ENCODE data around the gene PDE6B.

Gene PDE6B

DNA sequence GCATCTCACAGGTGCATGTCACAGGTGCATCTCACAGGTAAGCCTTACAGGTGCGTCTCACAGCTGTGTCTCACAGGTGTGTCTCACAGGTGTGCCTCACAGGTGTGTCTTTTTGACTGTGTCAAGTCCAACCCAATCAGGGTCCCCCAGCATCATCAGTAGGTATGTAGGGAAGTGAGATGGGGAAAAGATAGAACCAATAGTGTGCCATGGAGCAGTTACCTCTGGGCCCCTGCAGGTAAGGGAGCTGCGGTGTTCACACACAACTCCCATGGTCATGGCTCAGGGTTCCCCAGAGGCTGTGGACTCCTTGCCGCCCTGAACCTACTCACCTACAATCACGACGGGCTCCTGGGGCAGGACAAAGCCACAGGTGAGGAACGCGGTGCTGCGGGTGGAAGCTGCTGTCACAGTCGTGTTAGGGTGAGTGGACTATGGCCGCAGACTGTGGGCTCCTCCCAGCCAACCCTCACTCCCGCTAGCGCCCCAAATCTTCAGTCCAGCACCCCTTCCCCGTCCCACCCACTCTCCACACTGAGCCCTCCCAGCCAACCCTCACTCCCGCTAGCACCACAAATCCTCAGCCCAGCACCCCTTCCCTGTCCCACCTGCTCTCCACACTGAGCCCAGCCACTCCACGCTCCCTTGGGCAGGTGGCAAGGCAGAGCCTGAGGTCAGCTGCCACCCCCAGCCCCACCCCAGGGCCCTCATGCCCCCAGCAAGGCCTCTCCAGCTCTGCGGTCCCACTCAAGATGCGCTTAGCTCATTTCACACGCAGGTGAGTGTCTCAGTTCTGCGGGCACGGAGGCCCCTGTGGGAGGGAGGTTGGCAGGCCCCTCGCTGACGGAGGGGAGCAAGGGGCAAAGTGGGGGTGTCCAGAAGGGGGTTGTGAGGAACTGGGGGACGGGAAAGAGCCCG, 2.1 kb upstream of the PDE6B start:
- TF ChIP-seq, protein P1, sequence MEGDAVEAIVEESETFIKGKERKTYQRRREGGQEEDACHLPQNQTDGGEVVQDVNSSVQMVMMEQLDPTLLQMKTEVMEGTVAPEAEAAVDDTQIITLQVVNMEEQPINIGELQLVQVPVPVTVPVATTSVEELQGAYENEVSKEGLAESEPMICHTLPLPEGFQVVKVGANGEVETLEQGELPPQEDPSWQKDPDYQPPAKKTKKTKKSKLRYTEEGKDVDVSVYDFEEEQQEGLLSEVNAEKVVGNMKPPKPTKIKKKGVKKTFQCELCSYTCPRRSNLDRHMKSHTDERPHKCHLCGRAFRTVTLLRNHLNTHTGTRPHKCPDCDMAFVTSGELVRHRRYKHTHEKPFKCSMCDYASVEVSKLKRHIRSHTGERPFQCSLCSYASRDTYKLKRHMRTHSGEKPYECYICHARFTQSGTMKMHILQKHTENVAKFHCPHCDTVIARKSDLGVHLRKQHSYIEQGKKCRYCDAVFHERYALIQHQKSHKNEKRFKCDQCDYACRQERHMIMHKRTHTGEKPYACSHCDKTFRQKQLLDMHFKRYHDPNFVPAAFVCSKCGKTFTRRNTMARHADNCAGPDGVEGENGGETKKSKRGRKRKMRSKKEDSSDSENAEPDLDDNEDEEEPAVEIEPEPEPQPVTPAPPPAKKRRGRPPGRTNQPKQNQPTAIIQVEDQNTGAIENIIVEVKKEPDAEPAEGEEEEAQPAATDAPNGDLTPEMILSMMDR (IDR thresholded peaks at IDR 0.05; ENCODE audit: low read depth, low read length): no peak
- no peak overlapping the region for H3K4me3 ChIP-seq (replicated peaks in 1 of 2; ENCODE audit: low read depth in 2 of 2, low read length in 2 of 2)
- DNase-seq (ENCODE audit: low read depth in 2 of 2): no peak

DNA sequence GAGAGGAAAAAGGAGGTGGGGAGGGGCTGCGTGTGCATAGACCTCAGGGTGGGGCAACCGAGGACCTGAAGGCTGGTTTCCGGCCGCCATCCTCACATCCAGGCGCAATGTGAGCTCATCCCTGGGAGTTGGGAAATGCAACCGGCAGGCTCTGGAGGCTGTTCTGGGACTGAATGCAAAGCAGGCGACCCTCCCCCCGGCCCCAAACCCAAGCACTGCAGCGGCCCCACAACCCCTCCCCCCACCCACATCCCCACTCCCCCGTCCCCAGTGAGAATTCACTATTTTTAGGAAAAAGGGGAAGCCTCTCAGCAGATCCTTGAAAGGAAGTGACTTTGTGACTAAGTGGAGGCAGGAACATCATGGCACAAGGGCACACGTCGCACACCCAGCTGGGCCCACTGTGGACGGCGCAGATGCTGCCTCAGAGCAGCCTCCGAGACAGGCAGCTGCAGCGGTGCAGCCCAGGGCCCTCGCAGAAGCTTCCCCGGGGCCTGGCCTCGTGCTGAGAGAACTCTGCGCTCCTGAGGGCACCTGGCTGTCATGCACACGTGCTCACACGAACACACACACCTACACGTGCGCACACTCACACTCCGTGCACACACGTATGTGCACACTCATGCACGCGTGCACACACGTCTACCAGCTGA, 1.3 kb upstream of the PDE6B start:
- no peak for DNase-seq (ENCODE audit: low read depth in 2 of 2)
- TF ChIP-seq, protein P1 (IDR thresholded peaks at IDR 0.05; ENCODE audit: low read depth, low read length): no peak
- no peak overlapping the region for H3K4me3 ChIP-seq (replicated peaks in 1 of 2; ENCODE audit: low read depth in 2 of 2, low read length in 2 of 2)

DNA sequence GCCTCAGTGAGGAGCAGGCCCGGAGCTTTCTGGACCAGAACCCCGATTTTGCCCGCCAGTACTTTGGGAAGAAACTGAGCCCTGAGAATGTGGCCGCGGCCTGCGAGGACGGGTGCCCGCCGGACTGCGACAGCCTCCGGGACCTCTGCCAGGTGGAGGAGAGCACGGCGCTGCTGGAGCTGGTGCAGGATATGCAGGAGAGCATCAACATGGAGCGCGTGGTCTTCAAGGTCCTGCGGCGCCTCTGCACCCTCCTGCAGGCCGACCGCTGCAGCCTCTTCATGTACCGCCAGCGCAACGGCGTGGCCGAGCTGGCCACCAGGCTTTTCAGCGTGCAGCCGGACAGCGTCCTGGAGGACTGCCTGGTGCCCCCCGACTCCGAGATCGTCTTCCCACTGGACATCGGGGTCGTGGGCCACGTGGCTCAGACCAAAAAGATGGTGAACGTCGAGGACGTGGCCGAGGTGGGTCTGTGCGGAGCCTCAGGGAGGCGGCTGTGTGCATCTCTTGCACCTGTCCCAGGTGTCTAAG, 323 bp downstream of the PDE6B start:
- DNase-seq (ENCODE audit: low read depth in 2 of 2): no peak
- TF ChIP-seq, protein P1 (IDR thresholded peaks at IDR 0.05; ENCODE audit: low read depth, low read length): no peak
- H3K4me3 ChIP-seq (replicated peaks in 1 of 2; ENCODE audit: low read depth in 2 of 2, low read length in 2 of 2): no peak overlapping the region

DNA sequence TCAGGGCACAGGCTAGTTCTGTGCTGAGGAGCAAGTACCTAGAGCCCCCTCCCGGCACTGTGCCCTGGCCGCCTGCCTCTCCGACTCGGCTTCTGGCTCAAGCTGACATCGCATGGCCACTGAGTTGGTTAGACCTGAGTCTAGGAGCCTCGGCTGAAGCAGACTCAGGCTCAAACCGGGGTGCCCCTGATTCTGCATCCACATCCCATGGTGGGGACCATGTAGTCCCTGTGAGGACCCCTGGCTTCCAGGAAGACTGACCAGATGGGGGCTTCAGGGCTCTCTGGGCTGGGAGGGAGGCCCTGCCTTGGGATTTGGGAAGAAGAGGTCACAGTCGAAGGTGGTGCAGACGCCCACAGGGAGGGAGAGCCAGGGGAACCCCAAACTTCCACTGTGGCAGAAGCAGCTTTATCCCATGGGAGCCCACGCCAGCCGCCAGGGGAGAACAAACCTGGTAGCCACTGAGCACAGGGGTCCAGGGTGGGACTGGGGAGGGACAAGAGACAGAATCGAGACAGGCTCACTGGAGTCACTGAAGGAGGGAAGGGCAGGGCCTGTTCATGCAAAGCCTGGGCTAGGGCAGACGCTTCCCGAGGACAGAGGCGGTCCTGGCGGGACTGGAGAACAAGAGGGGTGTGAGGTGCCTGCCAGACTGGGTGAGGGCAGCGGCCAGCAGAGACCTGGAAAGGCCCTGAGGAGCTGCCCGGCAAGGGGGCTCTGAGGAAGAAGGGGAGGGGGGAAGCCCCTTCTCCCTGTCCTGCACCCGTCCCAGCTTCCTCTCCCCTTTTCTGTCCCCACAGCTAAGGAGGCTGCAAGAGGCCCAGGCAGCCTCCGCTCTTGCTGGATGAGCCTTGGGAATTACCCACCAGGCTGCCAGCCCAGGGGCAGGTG, 1.1 kb downstream of the PDE6B start:
- DNase-seq (ENCODE audit: low read depth in 2 of 2): no peak
- TF ChIP-seq, protein P1 (IDR thresholded peaks at IDR 0.05; ENCODE audit: low read depth, low read length): no peak
- H3K4me3 ChIP-seq (replicated peaks in 1 of 2; ENCODE audit: low read depth in 2 of 2, low read length in 2 of 2): no peak overlapping the region

DNA sequence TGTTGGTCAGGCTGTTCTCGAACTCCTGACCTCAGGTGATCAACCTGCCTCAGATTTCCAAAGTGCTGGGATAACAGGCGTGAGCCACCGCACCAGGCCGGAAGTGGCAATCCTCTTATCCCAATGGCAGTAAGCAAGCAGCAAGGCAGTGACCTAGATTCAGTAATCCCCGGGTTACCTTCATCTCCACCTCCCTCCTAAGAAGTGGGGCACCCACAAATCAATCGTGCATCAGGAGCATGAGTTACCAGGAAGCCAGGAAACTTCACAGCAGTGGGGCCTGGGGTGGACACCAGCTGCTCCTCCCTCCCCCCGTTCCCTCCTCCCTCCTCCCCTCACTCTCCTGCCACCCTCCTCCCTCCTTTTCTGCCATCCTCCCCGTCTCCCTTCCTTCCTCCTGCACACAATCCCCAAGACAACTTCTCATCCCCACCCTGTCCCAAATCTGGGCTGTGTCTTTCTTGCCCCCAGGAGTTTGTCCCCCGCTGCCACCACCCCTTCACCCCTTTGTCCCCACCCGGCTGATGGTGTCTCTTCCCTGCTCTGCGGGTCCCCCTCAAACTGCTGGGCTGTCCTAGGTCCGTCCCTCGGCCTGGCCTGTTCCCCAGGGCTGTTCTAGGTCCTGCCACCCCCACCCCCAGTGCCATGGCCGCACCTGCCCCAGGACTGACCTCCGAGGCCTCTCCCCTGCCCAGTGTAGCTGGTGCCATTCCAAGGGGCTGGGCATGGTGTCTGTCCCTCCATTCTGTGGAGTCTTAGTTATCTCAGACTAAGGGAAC, 2.2 kb downstream of the PDE6B start:
- H3K4me3 ChIP-seq (replicated peaks in 1 of 2; ENCODE audit: low read depth in 2 of 2, low read length in 2 of 2): no peak overlapping the region
- TF ChIP-seq, protein P1 (IDR thresholded peaks at IDR 0.05; ENCODE audit: low read depth, low read length): no peak
- DNase-seq (ENCODE audit: low read depth in 2 of 2): no peak

Data from cardiac fibroblast (primary cell).